NOMO-1 treated with dmso at 0.1 percent for 144 hours (cell line): Measurements from ENCODE around the gene TARDBP.
"Not testable (repeated sequence)": the region's sequence is repeated elsewhere in the genome, so short reads cannot be mapped to it uniquely, and the experiment has no call there.

ENCODE experiments used
- DNase-seq: peaks from one replicate; lab custom pipeline; 2025; ENCODE audit not compliant: unreplicated experiment; lab: John Stamatoyannopoulos, UW

Gene TARDBP

GRCh38 chr1:11042065-11042464 is 29.6 kb downstream of the TARDBP start:
- DNase-seq = no peak

GRCh38 chr1:11042995-11043874 is 30.8 kb downstream of the TARDBP start:
- no peak for DNase-seq

GRCh38 chr1:11044086-11044848 is 31.8 kb downstream of the TARDBP start:
- DNase-seq = no peak

GRCh38 chr1:11044849-11045427 is 32.5 kb downstream of the TARDBP start:
- DNase-seq = no peak

GRCh38 chr1:11045428-11046269 is 33.2 kb downstream of the TARDBP start:
- DNase-seq = no peak

- no peak for DNase-seq
Measured at GRCh38 chr1:11046270-11046566, 33.8 kb downstream of the TARDBP start.

- no peak for DNase-seq
Measured at GRCh38 chr1:11046625-11047365, 34.3 kb downstream of the TARDBP start, which contains the start of gene MASP2. TSS of gene MASP2 (minus strand) at chr1:11047239. CDS start at chr1:11047207, 32 bp downstream.

GRCh38 chr1:11051121-11051520 is 38.7 kb downstream of the TARDBP start:
- DNase-seq = not testable (repeated sequence)

GRCh38 chr1:11051781-11052511 is 39.5 kb downstream of the TARDBP start:
- peak; percentile 73 for DNase-seq

- DNase-seq = no peak
Measured at GRCh38 chr1:11052839-11053757, 40.6 kb downstream of the TARDBP start.

- no peak for DNase-seq
Measured at GRCh38 chr1:11053758-11054137, 41.3 kb downstream of the TARDBP start.

- no peak for DNase-seq
Measured at GRCh38 chr1:11054181-11054580, 41.7 kb downstream of the TARDBP start.

- DNase-seq = no peak
Measured at GRCh38 chr1:11054666-11055065, 42.2 kb downstream of the TARDBP start.

GRCh38 chr1:11055676-11056075 is 43.2 kb downstream of the TARDBP start:
- no peak for DNase-seq

GRCh38 chr1:11056504-11056903 is 44.0 kb downstream of the TARDBP start:
- DNase-seq = no peak

- no peak for DNase-seq
Measured at GRCh38 chr1:11057477-11057876, 45.0 kb downstream of the TARDBP start.

GRCh38 chr1:11058026-11058425 is 45.6 kb downstream of the TARDBP start:
- DNase-seq = no peak

GRCh38 chr1:11058595-11059154 is 46.2 kb downstream of the TARDBP start:
- no peak for DNase-seq
